Lung (tissue), 16 donors: Measurements from ENCODE around the gene MZT2B. TPM values are rescaled to one million over a fixed set of nuclear protein-coding genes. Genes with fewer than 3 reads are reported as not detected.
"Not testable (repeated sequence)": the region's sequence is repeated elsewhere in the genome, so short reads cannot be mapped to it uniquely, and the experiment has no call there.

Source experiments
- ATAC-seq: fragments of 200-7000 bp; cut with Tn5 transposase; one replicate; pipeline ENCODE4 v1.9.1; 2020; ENCODE audit warnings: moderate number of reproducible peaks; ENCODE audit not compliant: insufficient read depth, low FRiP score
- DNase-seq, 3 donors: peaks; one replicate each; pipeline ENCODE4 v3.0.0-alpha.2; 2013 to 2017
- H3K27ac ChIP-seq, 2 donors: one replicate each; pipeline ENCODE4 v1.5.1; 2013; ENCODE audit warnings: mild to moderate bottlenecking in 2 of 2, moderate library complexity in 2 of 2, control low read depth in 1 of 2, inconsistent platforms in 1 of 2, low read depth in 1 of 2, low read length in 1 of 2
- H3K27me3 ChIP-seq, 3 donors: one replicate each; pipeline ENCODE4 v1.5.1; 2013; ENCODE audit warnings: low read length in 2 of 3; ENCODE audit not compliant: control insufficient read depth in 3 of 3, insufficient read depth in 3 of 3
- H3K36me3 ChIP-seq, 4 donors: one replicate each; pipeline ENCODE4 v1.5.1; 2013; ENCODE audit warnings: low read length in 4 of 4, mild to moderate bottlenecking in 1 of 4, moderate library complexity in 1 of 4; ENCODE audit not compliant: control insufficient read depth in 4 of 4, insufficient read depth in 4 of 4
- H3K4me1 ChIP-seq, 5 donors: one replicate each; pipeline ENCODE4 v1.5.1; 2013; ENCODE audit warnings: low read length in 5 of 5, mild to moderate bottlenecking in 2 of 5, moderate library complexity in 1 of 5; ENCODE audit not compliant: control insufficient read depth in 5 of 5, insufficient read depth in 5 of 5
- H3K4me3 ChIP-seq: one replicate; pipeline ENCODE4 v1.5.1; 2013; ENCODE audit warnings: mild to moderate bottlenecking, control low read depth, moderate library complexity
- H3K9ac ChIP-seq, 2 donors: one replicate each; pipeline ENCODE4 v1.5.1; 2013; ENCODE audit warnings: low read length in 2 of 2, control low read depth in 1 of 2; ENCODE audit not compliant: insufficient read depth in 1 of 2
- H3K9me3 ChIP-seq, 4 donors: one replicate each; pipeline ENCODE4 v1.5.1; 2013; ENCODE audit warnings: low read length in 3 of 4, mild to moderate bottlenecking in 1 of 4, moderate library complexity in 1 of 4; ENCODE audit not compliant: control insufficient read depth in 4 of 4, insufficient read depth in 3 of 4
- CTCF ChIP-seq: IDR thresholded peaks from 2 replicates; pipeline ENCODE4 v1.5.1; 2012; ENCODE audit warnings: mild to moderate bottlenecking; ENCODE audit errors: control extremely low read depth, extremely low read depth
- WGBS, 2 donors: extraction: QIAGEN DNeasy Blood & Tissue Kit; methylation state at CpG; one replicate each; pipeline ENCODE4 v1.1.7; 2013; 5-methylcytosine and 5-hydroxymethylcytosine counted together
- long read RNA-seq, 5 donors: transcript quantifications; one replicate each; lab custom pipeline, GENCODE V29; 2026
- polyA plus RNA-seq, 2 donors: library from polyadenylated mRNA; stranded (reverse); fragments of 200-250 nt; gene quantifications; one replicate each; pipeline ENCODE4 v1.2.1, GENCODE V29; 2013
- total RNA-seq, 2 donors: library from RNA; depleted of rRNA in 1 of 2; stranded (reverse); fragments of >200 nt in 1 of 2; gene quantifications; one replicate each; pipeline ENCODE4 v1.2.1, GENCODE V29; 2014 to 2021
- donor health status: control.
- donor health status: control.
- donor health status: Bipolar disorder and iron deficiency.
- donor health status: healthy.
- donor health status: DM: yes; HTN: yes; CAD: no.

Gene MZT2B
- total RNA-seq (100 to 1,000 TPM in 1 of 2 donors, 10 to 100 TPM in 1; 59.1 to 208 TPM), polyA plus RNA-seq (100 to 1,000 TPM; 170 to 243 TPM)
- long read RNA-seq, donor 1, transcript MZT2B-207 (2 exons, 583 nt): minor isoform, 5 of 187 reads
- long read RNA-seq, donor 1, transcript MZT2B-204 (2 exons, 401 nt): minor isoform, 7 of 187 reads
- long read RNA-seq, donor 1, transcript MZT2B-206 (2 exons, 480 nt): minor isoform, 13 of 187 reads
- long read RNA-seq, donor 1, transcript MZT2B-201 (3 exons, 933 nt): major isoform, 159 of 187 reads
- long read RNA-seq, donor 1, partial matches to known transcripts: 0 of 187 reads
- long read RNA-seq, donor 1, other reads (novel, unspliced or antisense): 0 of 187 reads
- long read RNA-seq, donor 2, transcript MZT2B-201 (3 exons, 933 nt): major isoform, 103 of 132 reads
- long read RNA-seq, donor 2, transcript MZT2B-206 (2 exons, 480 nt): minor isoform, 14 of 132 reads
- long read RNA-seq, donor 2, transcript MZT2B-204 (2 exons, 401 nt): minor isoform, 5 of 132 reads
- long read RNA-seq, donor 2, partial matches to known transcripts: 6 of 132 reads
- long read RNA-seq, donor 2, other reads (novel, unspliced or antisense): 0 of 132 reads
- long read RNA-seq, donor 3, transcript MZT2B-201 (3 exons, 933 nt): major isoform, 81 of 103 reads
- long read RNA-seq, donor 3, transcript MZT2B-206 (2 exons, 480 nt): minor isoform, 12 of 103 reads
- long read RNA-seq, donor 3, partial matches to known transcripts: 6 of 103 reads
- long read RNA-seq, donor 3, other reads (novel, unspliced or antisense): 0 of 103 reads
- long read RNA-seq, donor 4, transcript MZT2B-201 (3 exons, 933 nt): major isoform, 91 of 126 reads
- long read RNA-seq, donor 4, transcript MZT2B-206 (2 exons, 480 nt): minor isoform, 16 of 126 reads
- long read RNA-seq, donor 4, partial matches to known transcripts: 11 of 126 reads
- long read RNA-seq, donor 4, other reads (novel, unspliced or antisense): 0 of 126 reads
- long read RNA-seq, donor 5, transcript MZT2B-206 (2 exons, 480 nt): minor isoform, 27 of 262 reads
- long read RNA-seq, donor 5, transcript MZT2B-204 (2 exons, 401 nt): minor isoform, 13 of 262 reads
- long read RNA-seq, donor 5, transcript MZT2B-201 (3 exons, 933 nt): major isoform, 200 of 262 reads
- long read RNA-seq, donor 5, transcript MZT2B-205 (3 exons, 435 nt): minor isoform, 11 of 262 reads
- long read RNA-seq, donor 5, partial matches to known transcripts: 0 of 262 reads
- long read RNA-seq, donor 5, other reads (novel, unspliced or antisense): 6 of 262 reads

DNA sequence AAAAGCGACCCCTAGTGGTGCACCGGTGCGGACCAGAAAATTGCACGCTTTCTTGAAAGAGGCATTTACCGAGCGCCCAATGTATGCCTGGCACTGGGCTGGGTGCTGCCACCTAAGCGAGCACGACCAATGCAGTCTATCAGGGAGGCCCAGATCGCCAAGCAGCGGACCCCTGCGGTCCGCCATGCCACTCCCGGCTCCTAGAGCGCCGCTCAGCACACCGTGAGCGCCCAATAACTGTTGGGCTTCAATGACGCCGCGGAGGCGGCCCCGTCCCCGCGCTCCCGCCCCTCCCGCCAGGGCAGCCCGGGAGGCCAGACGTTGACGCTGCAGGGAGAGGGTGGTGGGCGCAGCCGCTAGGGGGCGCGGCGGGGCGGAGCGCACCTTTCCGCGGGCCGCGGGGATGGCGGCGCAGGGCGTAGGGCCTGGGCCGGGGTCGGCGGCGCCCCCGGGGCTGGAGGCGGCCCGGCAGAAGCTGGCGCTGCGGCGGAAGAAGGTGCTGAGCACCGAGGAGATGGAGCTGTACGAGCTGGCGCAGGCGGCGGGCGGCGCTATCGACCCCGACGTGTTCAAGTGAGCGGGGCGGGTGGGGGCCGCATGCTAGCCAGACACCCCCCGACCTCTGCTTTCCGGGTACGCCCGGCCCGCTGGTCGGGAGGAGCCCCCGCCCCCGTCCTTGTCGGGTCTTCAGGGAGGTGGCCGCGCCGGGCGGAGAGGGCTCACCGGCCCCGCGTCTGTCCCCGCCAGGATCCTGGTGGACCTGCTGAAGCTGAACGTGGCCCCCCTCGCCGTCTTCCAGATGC is at the start of gene MZT2B:
Gene MZT2B (plus strand): TSS at position 383 of the 803 bp plus-strand sequence. CDS start 21 bp downstream, at position 404.
- H3K4me3 ChIP-seq: peak within 1 kb of the TSS; percentile 99
- H3K4me1 ChIP-seq: peaks cover 0 to 17% (median 7%) of the 10 kb centered on the region in 5 donors
- peak; percentile 91 for ATAC-seq
- peak within 1 kb of the TSS; percentile 76 to 96 for H3K9ac ChIP-seq
- not testable (repeated sequence) for H3K36me3 ChIP-seq, H3K9me3 ChIP-seq, H3K27me3 ChIP-seq
- peak within 1 kb of the TSS; percentile 93 to 97 for H3K27ac ChIP-seq
- TF ChIP-seq CTCF: peak; percentile 75
- peak; percentile 89 to 91 (median 89) for DNase-seq
- WGBS, 2 donors: 0 to 1% methylated on average over 42 to 83 of the region's 86 CpGs

GRCh38 chr2:130135692-130136541 is 46.1 kb upstream of the MZT2B start:
- Histone ChIP-seq H3K9ac (no peak overlapping the region), H3K27me3 (no peaks in the 10 kb centered on the region), H3K9me3 (no peaks in the 10 kb centered on the region), H3K36me3 (no peaks in the 10 kb centered on the region), H3K4me3 (no peak overlapping the region), H3K27ac (no peak overlapping the region), H3K4me1 (no peaks in the 10 kb centered on the region)
- 89 to 93% methylated on average over 14 to 15 of the region's 15 CpGs for WGBS, 2 donors
- DNase-seq (no peak), ATAC-seq (no peak)
- no peak for TF ChIP-seq CTCF

DNA sequence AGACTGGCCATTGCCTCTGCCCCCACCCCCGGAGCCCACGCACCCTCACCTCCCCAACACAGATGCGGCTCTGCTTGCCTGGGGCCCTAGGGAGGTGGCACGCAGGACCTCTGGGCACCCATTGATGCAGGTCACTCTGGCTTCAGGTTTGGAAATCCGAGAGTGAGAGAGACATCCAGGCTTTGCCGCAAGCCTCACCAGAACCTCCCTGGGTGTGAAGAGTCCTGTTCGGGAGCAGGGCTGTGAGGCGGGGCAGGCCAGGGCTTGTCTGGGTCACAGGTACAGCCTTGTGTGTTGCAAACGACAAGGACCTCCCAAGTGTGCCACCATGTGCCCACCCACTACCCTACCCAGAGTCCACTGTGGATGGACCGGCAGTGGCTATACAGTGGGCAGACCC is 45.5 kb upstream of the MZT2B start:
- H3K4me3 ChIP-seq, H3K36me3 ChIP-seq, H3K27ac ChIP-seq, DNase-seq, H3K4me1 ChIP-seq, H3K27me3 ChIP-seq, H3K9ac ChIP-seq, ATAC-seq, H3K9me3 ChIP-seq: not testable (repeated sequence)
- 88 to 95% methylated on average over 8 to 9 of the region's 10 CpGs for WGBS, 2 donors

DNA sequence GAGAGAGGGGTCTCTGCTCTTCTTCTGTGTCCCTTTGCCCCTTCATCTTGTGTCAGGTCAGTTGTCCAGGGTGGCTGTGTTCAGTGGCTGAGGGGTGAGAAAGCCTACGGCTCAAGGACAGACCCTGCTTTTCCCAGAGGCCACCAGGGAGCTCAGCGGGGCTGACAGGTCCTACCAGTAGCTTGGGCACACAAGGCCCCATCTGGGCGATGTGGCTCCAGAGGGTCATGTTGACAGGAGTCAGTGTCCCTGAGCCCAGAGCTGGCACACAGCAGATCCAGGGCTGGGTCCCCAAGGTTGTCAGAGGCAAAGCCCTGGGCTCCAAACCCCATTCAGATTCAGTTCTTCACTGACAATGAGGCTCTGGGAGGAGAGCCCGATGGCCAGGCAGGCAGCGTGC is 44.9 kb upstream of the MZT2B start:
- not testable (repeated sequence) for H3K4me1 ChIP-seq, H3K9me3 ChIP-seq, H3K4me3 ChIP-seq, H3K27me3 ChIP-seq, H3K9ac ChIP-seq, H3K27ac ChIP-seq, DNase-seq, ATAC-seq, H3K36me3 ChIP-seq
- WGBS, 2 donors: 88 to 91% methylated on average over 4 to 5 of the region's 5 CpGs

GRCh38 chr2:130138326-130138725 is 43.7 kb upstream of the MZT2B start:
- not testable (repeated sequence) for H3K4me1 ChIP-seq, H3K9me3 ChIP-seq, H3K9ac ChIP-seq, H3K27me3 ChIP-seq, DNase-seq, H3K4me3 ChIP-seq, ATAC-seq, H3K27ac ChIP-seq, H3K36me3 ChIP-seq
- WGBS, 2 donors: 86 to 89% methylated on average over 7 to 12 of the region's 13 CpGs
